GM20000 (cell line): ENCODE results near the gene ATP8B2.

Experiments
- DNase-seq: peaks from one replicate; pipeline ENCODE4 v3.0.0; 2012; ENCODE audit warnings: low spot score
- CTCF ChIP-seq: IDR thresholded peaks from 2 replicates; pipeline ENCODE4 v1.5.1; 2012; ENCODE audit warnings: mild to moderate bottlenecking, control low read depth; ENCODE audit errors: extremely low read depth, missing control alignments

The ATP8B2 gene

GRCh38 chr1:154347961-154348360, 22.6 kb downstream of the ATP8B2 start:
- DNase-seq = no peak
- TF ChIP-seq CTCF = no peak

- DNase-seq = no peak
- TF ChIP-seq CTCF = no peak
Measured at GRCh38 chr1:154348429-154349076, 23.2 kb downstream of the ATP8B2 start.

GRCh38 chr1:154349121-154349520, 23.8 kb downstream of the ATP8B2 start:
- TF ChIP-seq CTCF = no peak
- DNase-seq = no peak

GRCh38 chr1:154350383-154350782, 25.1 kb downstream of the ATP8B2 start:
- peak; percentile 3 for DNase-seq
- TF ChIP-seq CTCF = no peak

GRCh38 chr1:154351363-154352068, 26.2 kb downstream of the ATP8B2 start:
- peak; percentile 3 for DNase-seq
- TF ChIP-seq CTCF = no peak

- TF ChIP-seq CTCF = no peak
- DNase-seq = no peak
Measured at GRCh38 chr1:154352245-154352580, 26.9 kb downstream of the ATP8B2 start.

- peak; percentile 61 for DNase-seq
Measured at GRCh38 chr1:154352581-154353459, 27.5 kb downstream of the ATP8B2 start.

More at GRCh38 chr1:154352581-154353459, 27.5 kb downstream of the ATP8B2 start:
- no peak for TF ChIP-seq CTCF
